SKM-1 (cell line): ENCODE results near the gene ZNF765.
"Not testable (repeated sequence)": the region's sequence is repeated elsewhere in the genome, so short reads cannot be mapped to it uniquely, and the experiment has no call there.

Source experiments
- DNase-seq: peaks from one replicate; lab custom pipeline; 2025; ENCODE audit not compliant: unreplicated experiment; lab: John Stamatoyannopoulos, UW

The ZNF765 gene

GRCh38 chr19:53475470-53475869, 80.5 kb downstream of the ZNF765 start:
- DNase-seq: not testable (repeated sequence)
